ENCODE measurements around the gene ELF4. TPM values are rescaled to one million over a fixed set of nuclear protein-coding genes. Genes with fewer than 3 reads are reported as not detected.
A peak's percentile ranks its signal among the peaks of the same experiment; 100 is the strongest.

The ELF4 gene
- total RNA-seq, 1 experiment from 2014 or later: 9.0 TPM

DNA sequence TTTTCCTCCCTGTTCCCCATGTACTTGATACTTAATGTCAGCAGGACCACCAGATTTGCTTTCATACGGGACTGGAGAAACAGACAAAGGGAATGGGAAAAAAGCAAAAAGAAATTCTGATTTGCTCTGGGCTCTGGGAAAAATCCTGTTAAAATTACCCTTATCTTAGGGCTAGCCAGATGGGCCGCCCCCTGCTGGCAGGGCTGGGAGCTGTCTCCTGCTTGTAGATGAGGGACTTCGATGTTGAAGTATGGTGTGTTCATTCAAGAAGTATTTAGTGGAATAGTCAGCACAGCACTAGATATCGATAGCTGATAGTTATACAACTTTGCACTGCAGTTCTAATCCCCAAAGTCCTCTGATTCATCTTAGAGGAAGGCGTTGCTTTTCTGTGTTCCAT is 82.1 kb downstream of the ELF4 start:
- no peak overlapping the region for H3K27ac ChIP-seq (ENCODE audit: low read depth, low read length, poor library complexity, severe bottlenecking)
- no peaks in the 10 kb centered on the region for H3K36me3 ChIP-seq (ENCODE audit: insufficient read depth, low read length, poor library complexity, severe bottlenecking)
- H3K9me3 ChIP-seq (ENCODE audit: low read depth, low read length, poor library complexity, severe bottlenecking): no peaks in the 10 kb centered on the region
- ChIA-PET POLR2A (ENCODE audit: low non-redundant PET) (no interaction called here), CTCF (interaction anchor here (0.7 kb wide), 1 partner anchor 167 kb away, joined by 3 read pairs; no protein-coding TSS in a partner anchor)
- TF ChIP-seq, protein P1, sequence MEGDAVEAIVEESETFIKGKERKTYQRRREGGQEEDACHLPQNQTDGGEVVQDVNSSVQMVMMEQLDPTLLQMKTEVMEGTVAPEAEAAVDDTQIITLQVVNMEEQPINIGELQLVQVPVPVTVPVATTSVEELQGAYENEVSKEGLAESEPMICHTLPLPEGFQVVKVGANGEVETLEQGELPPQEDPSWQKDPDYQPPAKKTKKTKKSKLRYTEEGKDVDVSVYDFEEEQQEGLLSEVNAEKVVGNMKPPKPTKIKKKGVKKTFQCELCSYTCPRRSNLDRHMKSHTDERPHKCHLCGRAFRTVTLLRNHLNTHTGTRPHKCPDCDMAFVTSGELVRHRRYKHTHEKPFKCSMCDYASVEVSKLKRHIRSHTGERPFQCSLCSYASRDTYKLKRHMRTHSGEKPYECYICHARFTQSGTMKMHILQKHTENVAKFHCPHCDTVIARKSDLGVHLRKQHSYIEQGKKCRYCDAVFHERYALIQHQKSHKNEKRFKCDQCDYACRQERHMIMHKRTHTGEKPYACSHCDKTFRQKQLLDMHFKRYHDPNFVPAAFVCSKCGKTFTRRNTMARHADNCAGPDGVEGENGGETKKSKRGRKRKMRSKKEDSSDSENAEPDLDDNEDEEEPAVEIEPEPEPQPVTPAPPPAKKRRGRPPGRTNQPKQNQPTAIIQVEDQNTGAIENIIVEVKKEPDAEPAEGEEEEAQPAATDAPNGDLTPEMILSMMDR (conservative IDR thresholded peaks at IDR 0.05; ENCODE audit: low read depth, low read length): peak; percentile 72
- TF ChIP-seq EZH2 (IDR thresholded peaks at IDR 0.05; ENCODE audit: borderline replicate concordance, low read depth, low read length, poor library complexity, severe bottlenecking): no peak
- BruUV-seq (replicated peaks): no TSS peak
- DNase-seq (ENCODE audit: low spot score): peak; percentile 25
- H3K27me3 ChIP-seq (replicated peaks; ENCODE audit: insufficient read depth, low read depth, low read length, poor library complexity): no peaks in the 10 kb centered on the region
- intact Hi-C loops (cut with micrococcal nuclease; ENCODE audit: unreplicated experiment): no loop called here
- H3K4me1 ChIP-seq (ENCODE audit: insufficient read depth, low read length, poor library complexity, severe bottlenecking): no peaks in the 10 kb centered on the region
- H3K4me3 ChIP-seq (ENCODE audit: low read depth, low read length, poor library complexity, severe bottlenecking): no peak overlapping the region

DNA sequence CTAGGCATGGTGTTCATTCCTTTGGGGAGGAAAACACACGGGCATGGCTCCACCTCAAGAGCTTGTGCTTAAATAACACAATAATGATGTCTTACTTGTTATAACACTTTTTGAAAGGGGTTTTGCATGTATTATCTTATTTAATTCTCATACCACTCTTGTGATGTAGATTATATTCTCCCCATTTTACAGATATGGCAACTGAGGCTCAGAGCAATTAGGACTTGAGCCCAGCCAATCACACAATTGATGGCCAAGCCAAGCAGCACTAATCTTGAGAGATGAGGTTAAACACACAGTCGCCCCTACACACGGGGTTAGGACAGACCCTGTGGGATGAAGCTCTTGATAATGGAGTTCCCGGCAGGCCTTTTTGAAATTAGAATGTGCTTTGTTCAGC is 82.7 kb downstream of the ELF4 start:
- BruUV-seq (replicated peaks): no TSS peak
- TF ChIP-seq EZH2 (IDR thresholded peaks at IDR 0.05; ENCODE audit: borderline replicate concordance, low read depth, low read length, poor library complexity, severe bottlenecking): no peak
- TF ChIP-seq, protein P1 (conservative IDR thresholded peaks at IDR 0.05; ENCODE audit: low read depth, low read length): no peak
- Histone ChIP-seq H3K9me3 (ENCODE audit: low read depth, low read length, poor library complexity, severe bottlenecking) (no peaks in the 10 kb centered on the region), H3K36me3 (ENCODE audit: insufficient read depth, low read length, poor library complexity, severe bottlenecking) (no peaks in the 10 kb centered on the region), H3K27me3 (replicated peaks; ENCODE audit: insufficient read depth, low read depth, low read length, poor library complexity) (no peaks in the 10 kb centered on the region), H3K4me3 (ENCODE audit: low read depth, low read length, poor library complexity, severe bottlenecking) (no peak overlapping the region), H3K27ac (ENCODE audit: low read depth, low read length, poor library complexity, severe bottlenecking) (no peak overlapping the region), H3K4me1 (ENCODE audit: insufficient read depth, low read length, poor library complexity, severe bottlenecking) (no peaks in the 10 kb centered on the region)
- ChIA-PET POLR2A (ENCODE audit: low non-redundant PET) (no interaction called here), CTCF (interaction anchor here (0.7 kb wide), 1 partner anchor 168 kb away, joined by 3 read pairs; no protein-coding TSS in a partner anchor)
- no peak for DNase-seq (ENCODE audit: low spot score)
- intact Hi-C loops (cut with micrococcal nuclease; ENCODE audit: unreplicated experiment): no loop called here

DNA sequence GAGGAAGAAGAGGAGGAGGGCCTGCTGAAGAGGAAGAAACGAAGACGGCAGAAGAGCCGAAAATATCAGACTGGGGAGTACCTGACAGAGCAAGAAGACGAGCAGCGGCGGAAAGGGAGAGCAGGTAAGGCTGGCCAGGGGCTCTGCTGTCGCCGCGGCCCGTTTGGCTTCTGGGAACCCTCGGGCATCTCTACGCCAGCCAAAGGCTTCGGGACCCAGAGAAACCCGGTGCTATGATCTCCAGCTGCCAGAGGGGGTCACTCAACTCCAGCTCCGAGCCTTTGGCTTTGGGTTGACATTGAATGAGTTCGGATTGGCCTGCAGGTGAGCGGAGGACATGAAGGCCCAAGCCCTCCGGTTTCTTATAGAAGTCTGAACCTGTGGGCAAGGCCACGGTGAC is 85.0 kb downstream of the ELF4 start:
- intact Hi-C loops (cut with micrococcal nuclease; ENCODE audit: unreplicated experiment): no loop called here
- Histone ChIP-seq H3K4me1 (ENCODE audit: insufficient read depth, low read length, poor library complexity, severe bottlenecking) (no peaks in the 10 kb centered on the region), H3K9me3 (ENCODE audit: low read depth, low read length, poor library complexity, severe bottlenecking) (no peaks in the 10 kb centered on the region), H3K36me3 (ENCODE audit: insufficient read depth, low read length, poor library complexity, severe bottlenecking) (peaks cover 6% of the 10 kb centered on the region), H3K27me3 (replicated peaks; ENCODE audit: insufficient read depth, low read depth, low read length, poor library complexity) (no peaks in the 10 kb centered on the region), H3K4me3 (ENCODE audit: low read depth, low read length, poor library complexity, severe bottlenecking) (no peak overlapping the region), H3K27ac (ENCODE audit: low read depth, low read length, poor library complexity, severe bottlenecking) (no peak overlapping the region)
- CTCF ChIA-PET: no interaction called here
- DNase-seq (ENCODE audit: low spot score): no peak
- TF ChIP-seq, protein P1 (conservative IDR thresholded peaks at IDR 0.05; ENCODE audit: low read depth, low read length): no peak
- no peak for TF ChIP-seq EZH2 (IDR thresholded peaks at IDR 0.05; ENCODE audit: borderline replicate concordance, low read depth, low read length, poor library complexity, severe bottlenecking)
- POLR2A ChIA-PET (ENCODE audit: low non-redundant PET): no interaction called here
- BruUV-seq (replicated peaks): no TSS peak
